GM21576 (cell line): ENCODE measurements around the gene FMO1.
A peak's percentile ranks its signal among the peaks of the same experiment; 100 is the strongest.
"Not testable (repeated sequence)": the region's sequence is repeated elsewhere in the genome, so short reads cannot be mapped to it uniquely, and the experiment has no call there.

Source experiments
- ATAC-seq: cut with Tn5 transposase; IDR thresholded peaks from one replicate; pipeline ENCODE4 v1.9.1; 2021; ENCODE audit warnings: mild to moderate bottlenecking, moderate library complexity; ENCODE audit not compliant: unreplicated experiment

Gene FMO1

DNA sequence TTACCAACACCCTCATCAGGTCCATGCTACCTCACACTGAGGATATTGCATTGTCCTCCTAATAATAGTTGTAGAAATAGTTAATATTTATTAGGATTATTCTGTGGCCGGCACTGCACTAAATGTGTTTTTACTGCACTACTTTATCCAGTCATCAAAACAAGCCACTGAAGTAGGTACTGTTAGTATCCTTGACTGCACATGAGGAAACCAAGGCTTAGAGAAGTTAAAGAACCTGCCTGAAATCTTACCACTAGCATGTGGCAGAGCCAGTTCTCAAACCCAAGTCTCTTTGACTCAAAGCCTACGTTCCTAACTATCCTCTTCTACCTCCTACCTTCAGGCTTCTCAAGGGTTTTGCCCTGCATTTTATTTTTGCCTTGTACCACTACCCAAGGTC, 30.9 kb downstream of the FMO1 start:
- no peak for ATAC-seq

DNA sequence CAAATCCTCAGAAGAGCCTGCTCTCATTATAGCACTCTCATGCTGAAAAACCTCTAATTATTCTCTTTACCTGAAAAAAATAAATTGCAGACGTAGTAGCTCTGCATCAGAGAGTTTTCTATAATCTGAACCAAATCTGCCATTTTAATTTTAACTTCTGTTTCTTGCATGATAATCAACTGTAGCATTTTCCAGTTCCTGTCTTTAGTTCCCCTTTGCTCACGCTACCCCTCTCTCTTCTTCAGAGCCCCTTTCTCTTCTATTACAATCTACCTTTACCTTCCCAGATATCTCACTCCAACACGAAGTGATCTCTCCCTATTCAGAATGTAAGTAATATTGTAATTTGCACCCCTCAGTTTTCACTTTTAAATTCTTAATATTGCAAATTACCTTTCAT, 31.4 kb downstream of the FMO1 start:
- ATAC-seq: no peak

DNA sequence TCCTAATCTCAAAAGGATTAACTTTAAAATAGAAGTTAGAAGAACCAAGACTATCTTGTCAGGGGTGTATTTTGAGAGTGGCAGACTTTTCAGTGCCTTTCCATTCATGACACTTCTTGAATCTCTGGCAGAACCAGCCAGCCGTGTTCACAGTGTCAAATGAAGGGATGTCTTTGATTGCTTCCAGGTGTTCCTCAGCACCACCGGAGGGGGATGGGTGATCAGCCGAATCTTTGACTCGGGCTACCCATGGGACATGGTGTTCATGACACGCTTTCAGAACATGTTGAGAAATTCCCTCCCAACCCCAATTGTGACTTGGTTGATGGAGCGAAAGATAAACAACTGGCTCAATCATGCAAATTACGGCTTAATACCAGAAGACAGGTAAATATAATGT, 32.3 kb downstream of the FMO1 start:
- ATAC-seq: no peak

DNA sequence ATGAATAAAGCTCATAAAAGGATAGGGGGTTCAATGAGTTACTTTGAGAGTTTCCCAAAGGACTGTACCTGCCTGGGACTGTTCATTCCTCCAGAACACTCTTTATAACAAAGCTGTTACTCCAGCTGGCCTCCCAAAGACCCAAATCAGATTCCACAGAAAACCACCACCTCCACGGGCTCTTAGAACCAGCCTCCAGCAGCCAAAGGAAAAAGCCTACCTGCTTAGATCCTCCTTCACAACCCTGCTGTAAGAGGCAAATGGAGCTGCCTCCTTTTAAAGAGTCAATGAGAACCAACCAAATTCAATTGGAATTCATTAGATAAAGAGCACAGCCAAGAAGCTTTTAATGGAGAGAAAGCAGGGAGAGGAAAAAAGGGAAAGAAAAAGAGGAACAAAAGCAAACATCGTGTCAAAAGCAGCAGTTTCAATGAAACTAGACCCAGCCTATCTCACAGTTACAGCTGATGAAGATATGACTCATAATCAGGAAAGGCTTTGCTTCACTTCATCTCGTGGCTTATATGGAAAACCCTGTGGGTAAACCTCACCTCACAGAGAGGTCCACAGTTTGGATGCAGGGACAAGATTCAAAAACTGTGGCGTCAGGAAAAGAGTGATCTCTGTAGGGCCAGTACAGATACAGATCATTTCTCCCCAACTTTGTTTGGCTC, 37.9 kb downstream of the FMO1 start:
- ATAC-seq: peak; percentile 71

DNA sequence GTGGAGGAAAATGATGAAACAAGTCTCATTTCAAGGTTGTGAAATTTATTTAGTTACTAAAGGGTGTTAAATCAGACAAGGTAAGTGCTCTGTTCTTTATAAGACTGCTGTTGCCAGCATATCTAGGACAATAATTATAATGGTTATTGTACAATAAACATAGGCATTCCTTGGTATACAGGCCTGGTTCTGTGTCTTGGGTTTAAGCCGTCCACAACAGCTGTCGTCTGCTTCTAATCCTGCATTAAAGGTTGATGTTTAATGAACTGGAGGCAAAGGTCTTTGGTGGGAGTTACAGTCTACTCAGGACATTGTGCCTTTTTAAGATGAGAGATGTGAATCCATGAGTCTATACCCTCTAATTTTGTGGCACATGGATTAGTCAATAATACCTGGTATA, 42.3 kb downstream of the FMO1 start:
- ATAC-seq: no peak

DNA sequence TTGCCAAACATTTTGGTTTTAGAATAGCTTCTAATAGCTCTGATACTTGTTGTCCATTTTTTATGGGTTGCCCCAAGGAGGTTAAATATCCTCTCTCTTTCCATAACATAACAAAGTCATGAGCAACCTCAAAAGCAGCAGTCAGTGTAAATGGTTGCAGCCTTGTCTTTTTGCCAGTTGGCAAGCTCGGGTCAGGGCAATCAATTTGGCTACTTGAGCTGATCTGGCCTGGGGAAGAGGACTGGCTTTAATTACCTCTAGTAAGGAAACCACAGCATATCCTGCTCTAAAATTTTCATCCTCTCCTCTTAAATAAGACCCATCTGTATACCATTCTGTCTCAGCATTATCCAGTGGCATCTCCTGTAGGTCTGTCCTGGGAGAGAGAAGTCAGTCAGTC, 44.5 kb downstream of the FMO1 start:
- ATAC-seq: no peak

DNA sequence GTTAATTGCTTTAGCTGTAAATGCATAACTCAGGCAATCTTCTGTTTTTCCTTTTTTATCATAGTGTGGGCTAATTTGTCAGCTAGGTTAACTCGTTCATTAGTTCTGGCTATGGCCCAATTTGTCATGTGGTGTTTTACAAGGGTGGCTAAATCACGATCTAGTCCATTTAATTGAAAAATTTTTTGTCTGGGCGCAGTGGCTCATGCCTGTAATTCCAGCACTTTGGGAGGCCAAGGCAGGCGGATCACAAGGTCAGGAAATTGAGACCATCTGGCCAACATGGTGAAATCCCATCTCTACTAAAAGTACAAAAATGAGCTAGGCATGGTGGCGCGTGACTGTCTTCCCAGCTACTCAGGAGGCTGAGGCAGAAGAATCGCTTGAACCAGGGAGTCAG, 47.1 kb downstream of the FMO1 start:
- ATAC-seq: not testable (repeated sequence)

DNA sequence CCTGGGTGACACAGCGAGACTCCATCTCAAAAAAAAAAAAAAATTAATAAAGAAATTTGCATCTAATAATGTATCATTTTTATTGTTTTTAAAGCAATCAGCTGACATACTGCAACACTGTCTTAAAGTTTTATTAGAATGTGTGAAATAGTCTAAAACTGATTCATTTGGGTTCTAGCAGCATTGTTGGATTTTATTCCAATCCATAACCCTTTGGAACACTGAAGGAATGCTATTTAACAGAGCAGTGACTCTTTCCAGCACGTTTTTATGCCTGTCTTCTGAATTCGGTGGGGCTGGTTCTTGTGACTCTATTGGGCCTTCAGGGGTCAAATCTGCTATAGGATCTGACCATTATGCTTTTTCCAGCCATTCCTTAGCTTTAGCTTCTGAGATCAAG, 47.5 kb downstream of the FMO1 start:
- ATAC-seq: no peak

DNA sequence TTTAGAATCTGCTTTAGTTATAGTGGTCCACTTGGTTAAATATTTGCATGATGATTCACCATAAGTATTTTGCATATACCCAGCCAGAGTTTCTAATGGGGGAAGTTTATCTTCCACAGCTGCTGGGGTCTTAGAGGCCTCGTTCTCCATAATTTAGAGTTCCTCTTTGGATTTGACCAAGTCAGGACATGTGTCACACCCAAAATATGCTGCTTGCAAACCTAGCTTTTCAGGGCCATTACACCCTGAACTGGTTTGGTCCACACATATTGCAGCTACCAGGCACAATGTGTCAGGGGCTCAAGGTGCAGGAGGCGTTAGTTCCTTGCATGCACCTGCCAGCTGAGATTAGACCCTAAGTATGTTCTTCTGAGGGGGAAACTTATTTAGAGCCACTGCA, 48.6 kb downstream of the FMO1 start:
- ATAC-seq: no peak

DNA sequence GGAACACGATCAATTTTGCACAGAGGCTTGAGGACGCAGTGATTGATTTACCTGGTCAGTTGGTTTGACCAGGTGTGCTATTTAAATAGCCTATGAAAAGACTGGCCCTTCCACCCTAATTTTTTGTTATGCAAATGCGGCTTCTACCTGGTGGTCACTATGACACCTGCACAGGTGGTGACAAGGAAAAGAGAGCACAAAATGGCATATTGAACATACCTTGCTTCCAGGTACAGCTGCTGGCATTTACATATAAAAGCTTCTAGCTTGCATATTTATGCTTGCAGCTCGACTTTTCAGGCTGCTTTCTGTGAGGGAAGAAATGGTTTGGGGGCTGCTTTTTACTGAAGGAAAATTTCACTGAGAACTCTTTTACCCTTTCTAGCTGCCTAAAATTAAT, 50.4 kb downstream of the FMO1 start:
- no peak for ATAC-seq

DNA sequence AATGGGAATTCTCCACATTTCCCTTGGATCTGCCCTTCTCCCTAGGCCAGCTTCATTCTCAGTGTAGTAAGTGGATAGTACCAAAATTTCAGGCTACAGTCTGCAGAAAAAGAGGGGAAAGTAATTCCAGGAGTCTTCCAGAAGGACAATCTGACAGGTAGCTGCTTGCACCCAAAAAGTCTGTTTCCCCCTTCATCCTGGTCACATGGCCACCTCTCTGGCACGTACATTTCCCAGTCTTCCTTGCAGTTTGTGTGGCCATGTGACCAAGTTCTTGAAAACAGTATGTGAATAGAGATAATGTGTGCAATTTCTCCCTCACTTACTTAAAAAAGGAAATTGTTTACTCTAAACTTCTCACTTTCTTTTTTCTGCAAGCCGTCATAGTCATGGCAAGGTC, 51.0 kb downstream of the FMO1 start:
- ATAC-seq: no peak

DNA sequence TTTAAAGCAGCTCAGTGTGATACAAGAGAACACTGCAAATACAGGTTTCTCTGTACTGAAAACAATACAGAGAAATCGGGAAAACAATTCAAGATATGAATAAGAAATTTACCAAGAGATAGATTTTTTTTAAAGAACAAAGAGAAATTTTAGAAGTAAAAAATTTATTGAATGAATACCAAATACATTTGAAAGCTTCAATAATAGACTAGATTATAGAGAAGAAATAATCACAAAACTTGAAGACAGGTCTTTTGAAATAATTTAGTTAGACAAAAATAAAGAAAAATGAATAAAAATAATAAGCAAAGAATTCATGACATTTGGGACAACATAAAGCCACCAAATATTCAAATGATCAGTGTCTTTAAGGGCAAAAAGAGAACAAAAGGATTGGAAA, 52.1 kb downstream of the FMO1 start:
- no peak for ATAC-seq

DNA sequence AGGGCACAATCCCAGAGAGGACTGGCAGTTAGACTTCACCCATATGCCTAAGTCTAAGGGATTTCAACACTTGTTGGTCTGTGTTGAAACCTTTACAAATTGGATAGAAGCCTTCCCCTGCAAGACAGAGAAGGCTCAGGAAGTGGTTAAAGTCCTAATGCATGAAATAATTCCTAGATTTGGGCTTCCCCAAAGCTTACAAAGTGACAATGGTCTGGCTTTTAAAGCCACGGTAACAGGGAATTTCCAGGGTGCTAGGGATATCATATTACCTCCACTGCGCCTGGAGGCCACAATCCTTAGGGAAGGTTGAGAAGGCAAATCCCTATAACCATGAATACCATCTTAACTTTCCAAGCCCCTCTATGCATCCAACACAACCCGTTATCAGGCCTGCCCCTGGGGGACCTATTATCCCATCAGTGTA, 62.4 kb downstream of the FMO1 start:
- no peak for ATAC-seq

DNA sequence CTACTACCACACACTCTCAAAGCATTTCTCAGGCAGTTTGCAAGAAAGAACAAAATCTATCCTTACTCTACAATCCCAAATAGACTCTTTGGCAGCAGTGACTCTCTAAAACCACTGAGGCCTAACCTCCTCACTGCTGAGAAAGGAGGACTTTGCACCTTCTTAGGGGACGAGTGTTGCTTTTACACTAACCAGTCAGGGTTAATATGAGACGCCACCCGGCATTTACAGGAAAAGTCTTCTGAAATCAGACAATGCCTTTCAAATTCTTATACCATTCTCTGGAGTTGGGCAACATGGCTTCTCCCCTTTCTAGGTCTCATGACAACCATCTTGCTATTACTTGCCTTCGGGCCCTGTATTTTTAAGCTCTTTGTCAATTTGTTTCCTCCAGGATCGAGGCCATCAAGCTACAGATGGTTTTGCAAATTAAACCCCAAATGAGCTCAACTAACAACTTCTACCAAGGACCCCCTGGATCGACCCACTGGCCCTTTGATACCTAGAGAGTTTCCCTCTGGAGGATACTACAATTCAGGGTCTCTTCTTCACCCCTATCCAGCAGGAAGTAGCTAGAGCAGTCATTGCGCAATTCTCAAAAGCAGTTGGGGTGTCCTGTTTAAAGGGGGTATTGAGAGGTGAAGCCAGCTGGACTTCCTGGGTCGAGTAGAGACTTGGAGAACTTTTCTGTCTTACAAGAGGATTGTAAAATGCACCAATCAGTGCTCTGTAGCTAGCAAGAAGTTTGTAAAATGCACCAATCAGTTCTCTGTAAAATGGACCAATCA, 63.7 kb downstream of the FMO1 start:
- no peak for ATAC-seq

DNA sequence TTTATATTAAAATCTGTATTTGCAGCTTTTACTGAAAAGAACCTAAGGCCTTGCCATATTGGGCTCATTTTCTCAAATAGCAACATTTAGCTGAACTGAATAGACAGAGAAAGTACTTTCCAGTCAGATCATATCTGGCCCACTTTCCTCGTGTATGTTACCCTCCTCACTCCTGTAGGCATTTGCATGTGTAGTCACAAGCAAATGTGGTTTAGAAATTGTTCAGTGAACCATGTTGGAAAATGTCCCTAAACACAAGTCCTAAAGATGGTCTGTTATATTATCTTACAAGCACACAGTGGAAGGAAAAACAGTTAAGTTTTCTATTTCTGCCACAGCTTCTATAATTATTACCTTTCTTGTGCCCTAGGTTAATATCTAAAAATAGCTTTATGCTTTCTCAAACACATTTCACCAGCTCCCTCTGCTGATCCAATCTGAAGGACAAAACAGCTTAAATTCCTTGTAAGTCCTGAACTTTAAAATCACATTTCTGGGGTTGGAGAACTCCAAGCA, 65.1 kb downstream of the FMO1 start:
- peak; percentile 51 for ATAC-seq

DNA sequence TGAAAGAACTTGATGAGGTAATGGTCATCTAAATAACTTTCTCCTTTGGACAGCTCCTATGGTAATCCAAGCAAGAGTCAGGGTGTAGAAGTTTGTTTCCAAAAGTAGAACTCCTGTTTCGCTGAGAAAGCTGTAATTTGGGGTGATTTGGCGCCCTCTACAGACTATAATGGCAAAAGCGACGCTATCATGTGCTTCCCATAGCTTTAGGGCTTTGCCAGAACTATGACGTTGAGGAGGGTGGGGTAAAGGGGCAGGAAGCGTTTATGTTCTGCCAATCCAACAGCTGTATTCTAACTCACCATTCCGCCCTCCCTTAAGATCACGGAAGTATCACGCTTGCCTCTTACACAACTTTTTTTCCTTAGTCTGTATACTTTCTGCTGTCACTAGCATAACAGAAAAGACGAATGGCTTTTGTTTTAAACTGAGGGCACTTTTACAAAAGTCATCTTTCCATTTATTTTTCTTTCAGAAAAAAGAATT, 65.6 kb downstream of the FMO1 start, which contains the start of gene FMO4:
TSS of gene FMO4 (plus strand) at position 349 of the 486 bp plus-strand sequence. CDS start 5,643 bp downstream, outside the sequence.
- peak; percentile 100 for ATAC-seq

DNA sequence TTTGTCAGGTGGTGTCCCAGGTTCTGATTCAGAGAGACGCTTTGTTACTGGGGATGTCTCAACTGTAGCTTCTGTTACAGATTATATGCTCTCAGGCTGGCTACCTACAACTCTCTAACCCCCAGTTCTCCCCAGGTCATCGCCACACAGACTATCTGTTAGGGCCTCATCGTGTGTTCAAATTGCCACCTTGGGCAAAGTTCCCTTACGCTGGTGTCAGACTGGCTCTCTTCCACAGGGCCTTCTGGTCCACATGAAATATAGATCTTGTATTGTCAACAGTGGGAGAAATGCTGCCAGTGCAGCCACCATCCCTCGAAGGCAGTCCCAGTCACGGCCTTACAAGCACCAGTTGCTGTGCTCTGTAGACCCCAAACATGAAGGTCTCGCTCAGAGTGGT, 81.0 kb downstream of the FMO1 start:
- ATAC-seq: no peak

DNA sequence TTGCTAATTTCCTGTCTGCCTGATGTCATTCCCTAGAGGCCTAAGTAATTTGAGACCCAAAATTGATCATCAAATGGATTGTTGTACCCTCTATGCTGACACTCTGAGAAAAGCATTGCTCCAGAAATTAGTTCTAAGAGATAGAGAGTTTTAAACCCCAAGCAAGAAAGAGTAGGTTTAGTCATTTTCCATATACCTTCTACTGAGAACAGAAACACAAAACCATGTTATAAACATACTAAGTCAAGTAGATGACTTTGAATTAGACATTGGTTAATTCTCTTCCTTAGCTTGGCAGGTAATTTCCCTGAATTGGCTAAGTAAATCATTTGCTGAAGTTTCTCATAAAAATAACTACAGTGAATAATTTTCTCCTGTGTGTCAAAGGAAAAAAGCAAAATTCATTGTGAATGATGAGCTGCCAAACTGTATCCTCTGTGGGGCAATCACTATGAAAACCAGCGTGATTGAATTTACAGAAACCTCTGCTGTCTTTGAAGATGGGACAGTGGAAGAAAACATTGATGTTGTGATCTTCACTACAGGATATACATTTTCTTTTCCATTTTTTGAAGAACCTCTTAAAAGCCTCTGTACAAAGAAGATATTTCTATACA, 85.8 kb downstream of the FMO1 start:
- no peak for ATAC-seq
